ENCODE data around the gene RECQL. TPM values are rescaled to one million over a fixed set of nuclear protein-coding genes. Genes with fewer than 3 reads are reported as not detected.

Gene RECQL
- polyA plus RNA-seq, 1 donor (not counting 4 experiments of a cell fraction or from before 2014, with no cell fraction given), result 41.9 TPM

DNA sequence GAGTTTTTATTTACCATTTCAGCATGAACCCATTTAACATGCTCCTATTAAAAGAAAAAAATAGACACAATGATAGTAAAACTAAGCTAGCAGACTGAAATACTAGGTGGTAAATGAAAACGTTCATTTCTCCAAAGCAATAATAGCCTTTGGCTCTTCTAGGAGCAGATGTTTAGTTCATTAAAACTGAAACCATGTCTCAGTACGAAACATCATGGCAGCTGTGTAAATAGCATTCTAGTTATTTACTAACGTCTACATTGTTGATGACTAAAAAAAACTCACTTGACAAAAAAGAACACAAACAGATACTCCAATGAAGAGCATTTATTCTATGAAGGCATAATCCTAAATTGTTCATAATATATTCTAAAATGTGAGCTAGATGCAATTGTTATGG, 17.9 kb downstream of the RECQL start:
- peaks cover 0 to 11% of the 10 kb centered on the region in 2 experiments for H3K36me3 ChIP-seq (ENCODE audit: control insufficient read depth in 2 of 2, extremely low read depth in 1 of 2, insufficient read depth in 2 of 2, low read length in 2 of 2)
- no peak for FAIRE-seq

DNA sequence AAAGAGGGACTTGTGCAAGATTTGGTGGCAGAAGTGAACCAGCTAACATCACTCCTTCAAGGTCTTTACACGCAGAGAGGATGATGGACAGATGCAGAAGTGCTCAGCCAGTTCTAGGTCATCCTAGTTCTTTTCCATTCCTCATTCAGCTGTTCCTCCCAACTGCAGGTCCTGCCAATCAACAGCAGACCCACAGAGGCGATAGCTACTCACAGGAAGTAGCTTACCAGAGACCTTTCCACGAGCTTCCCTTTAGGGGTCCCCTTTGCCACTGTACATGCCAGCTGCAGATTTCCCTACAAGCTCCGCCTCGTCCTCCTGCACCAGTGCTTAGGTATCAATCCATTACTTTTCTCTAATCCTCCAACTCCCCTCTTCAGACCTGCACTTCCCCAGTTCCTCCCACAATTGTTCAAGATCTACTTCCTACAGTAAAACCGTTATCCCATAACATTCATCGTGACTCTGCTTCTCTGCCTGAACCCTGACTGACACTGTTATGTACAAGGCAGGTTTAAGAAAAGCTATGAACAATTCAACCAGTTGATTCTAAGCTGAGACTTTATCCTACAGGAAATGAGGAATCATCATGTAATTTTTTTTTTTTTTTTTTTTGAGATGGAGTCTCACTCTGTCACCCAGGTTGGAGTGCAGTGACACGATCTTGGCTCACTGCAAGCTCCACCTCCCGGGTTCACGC, 22.5 kb downstream of the RECQL start:
- Histone ChIP-seq H3K9ac (ENCODE audit: control insufficient read depth, extremely low read depth, insufficient read depth, low read length) (no peak overlapping the region), H3K9me3 (ENCODE audit: control insufficient read depth, low read depth, low read length) (no peaks in the 10 kb centered on the region), H4K20me1 (ENCODE audit: control insufficient read depth, extremely low read depth, insufficient read depth, low read length) (no peaks in the 10 kb centered on the region), H3K4me3 (ENCODE audit: control insufficient read depth in 2 of 3, extremely low read depth in 1 of 3, insufficient read depth in 2 of 3, low read depth in 1 of 3, low read length in 3 of 3) (no peak overlapping the region), H3K27me3 (ENCODE audit: control insufficient read depth, extremely low read depth, insufficient read depth, low read length) (no peaks in the 10 kb centered on the region), H3K9me1 (ENCODE audit: control insufficient read depth, extremely low read depth, insufficient read depth, low read length) (no peaks in the 10 kb centered on the region), H3K79me2 (ENCODE audit: control insufficient read depth, insufficient read depth, low read length) (no peaks in the 10 kb centered on the region), H3K4me1 (ENCODE audit: control insufficient read depth, extremely low read depth, insufficient read depth, low read length) (no peaks in the 10 kb centered on the region), H2AFZ (ENCODE audit: control insufficient read depth, low read length) (no peak overlapping the region), H3K27ac (ENCODE audit: control insufficient read depth, insufficient read depth, low read length) (no peak overlapping the region), H3K36me3 (ENCODE audit: control insufficient read depth in 2 of 2, extremely low read depth in 1 of 2, insufficient read depth in 2 of 2, low read length in 2 of 2) (peaks cover 6 to 11% of the 10 kb centered on the region in 2 experiments), H3K4me2 (ENCODE audit: control insufficient read depth, extremely low read depth, insufficient read depth, low read depth, low read length) (no peak overlapping the region)
- dilution Hi-C loops (cut with MboI; ENCODE audit: extremely low pct_ligation_motif_present, low sequenced_read_pairs), result no loop called here
- no peak for DNase-seq (ENCODE audit: low read depth, low spot score)
- no peak for TF ChIP-seq EZH2 (IDR thresholded peaks at IDR 0.05; ENCODE audit: low read length)
- no peak for FAIRE-seq

More for the DNA sequence above, 17.9 kb downstream of the RECQL start:
- no peaks in the 10 kb centered on the region for H4K20me1 ChIP-seq (ENCODE audit: control insufficient read depth, extremely low read depth, insufficient read depth, low read length)
- no peaks in the 10 kb centered on the region for H3K9me1 ChIP-seq (ENCODE audit: control insufficient read depth, extremely low read depth, insufficient read depth, low read length)
- no peak overlapping the region for H3K9ac ChIP-seq (ENCODE audit: control insufficient read depth, extremely low read depth, insufficient read depth, low read length)
- no peak overlapping the region for H3K27ac ChIP-seq (ENCODE audit: control insufficient read depth, insufficient read depth, low read length)
- H3K4me1 ChIP-seq (ENCODE audit: control insufficient read depth, extremely low read depth, insufficient read depth, low read length), result no peaks in the 10 kb centered on the region
- H3K4me2 ChIP-seq (ENCODE audit: control insufficient read depth, extremely low read depth, insufficient read depth, low read depth, low read length), result no peak overlapping the region
- no peak for TF ChIP-seq EZH2 (IDR thresholded peaks at IDR 0.05; ENCODE audit: low read length)
- TF ChIP-seq, protein P1, sequence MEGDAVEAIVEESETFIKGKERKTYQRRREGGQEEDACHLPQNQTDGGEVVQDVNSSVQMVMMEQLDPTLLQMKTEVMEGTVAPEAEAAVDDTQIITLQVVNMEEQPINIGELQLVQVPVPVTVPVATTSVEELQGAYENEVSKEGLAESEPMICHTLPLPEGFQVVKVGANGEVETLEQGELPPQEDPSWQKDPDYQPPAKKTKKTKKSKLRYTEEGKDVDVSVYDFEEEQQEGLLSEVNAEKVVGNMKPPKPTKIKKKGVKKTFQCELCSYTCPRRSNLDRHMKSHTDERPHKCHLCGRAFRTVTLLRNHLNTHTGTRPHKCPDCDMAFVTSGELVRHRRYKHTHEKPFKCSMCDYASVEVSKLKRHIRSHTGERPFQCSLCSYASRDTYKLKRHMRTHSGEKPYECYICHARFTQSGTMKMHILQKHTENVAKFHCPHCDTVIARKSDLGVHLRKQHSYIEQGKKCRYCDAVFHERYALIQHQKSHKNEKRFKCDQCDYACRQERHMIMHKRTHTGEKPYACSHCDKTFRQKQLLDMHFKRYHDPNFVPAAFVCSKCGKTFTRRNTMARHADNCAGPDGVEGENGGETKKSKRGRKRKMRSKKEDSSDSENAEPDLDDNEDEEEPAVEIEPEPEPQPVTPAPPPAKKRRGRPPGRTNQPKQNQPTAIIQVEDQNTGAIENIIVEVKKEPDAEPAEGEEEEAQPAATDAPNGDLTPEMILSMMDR (optimal IDR thresholded peaks at IDR 0.05 in 1 of 3, IDR thresholded peaks at IDR 0.05 in 1 of 3, conservative IDR thresholded peaks at IDR 0.05 in 1 of 3; ENCODE audit: extremely low read depth in 1 of 3, insufficient read depth in 2 of 3, low read length in 3 of 3), result no peak
- no peaks in the 10 kb centered on the region for H3K79me2 ChIP-seq (ENCODE audit: control insufficient read depth, insufficient read depth, low read length)
- no peaks in the 10 kb centered on the region for H3K27me3 ChIP-seq (ENCODE audit: control insufficient read depth, extremely low read depth, insufficient read depth, low read length)
- H3K4me3 ChIP-seq (ENCODE audit: control insufficient read depth in 2 of 3, extremely low read depth in 1 of 3, insufficient read depth in 2 of 3, low read depth in 1 of 3, low read length in 3 of 3), result no peak overlapping the region
- dilution Hi-C loops (cut with MboI; ENCODE audit: extremely low pct_ligation_motif_present, low sequenced_read_pairs), result no loop called here
- no peaks in the 10 kb centered on the region for H3K9me3 ChIP-seq (ENCODE audit: control insufficient read depth, low read depth, low read length)
- DNase-seq (ENCODE audit: low read depth, low spot score), result no peak
- H2AFZ ChIP-seq (ENCODE audit: control insufficient read depth, low read length), result no peak overlapping the region

All from keratinocyte (primary cell).